Occipital lobe (tissue), 2 donors: Measurements from ENCODE around the gene NUP153. TPM values are rescaled to one million over a fixed set of nuclear protein-coding genes. Genes with fewer than 3 reads are reported as not detected.
"Not testable (repeated sequence)": the region's sequence is repeated elsewhere in the genome, so short reads cannot be mapped to it uniquely, and the experiment has no call there.

Experiments used
- DNase-seq: peaks from one replicate; lab custom pipeline; 2025; lab: John Stamatoyannopoulos, UW
- total RNA-seq: library from RNA; depleted of rRNA; stranded (reverse); fragments of >200 nt; gene quantifications from one replicate; pipeline ENCODE4 v1.2.3, GENCODE V29; 2014

NUP153 gene
- total RNA-seq, result 51.8 TPM

DNA sequence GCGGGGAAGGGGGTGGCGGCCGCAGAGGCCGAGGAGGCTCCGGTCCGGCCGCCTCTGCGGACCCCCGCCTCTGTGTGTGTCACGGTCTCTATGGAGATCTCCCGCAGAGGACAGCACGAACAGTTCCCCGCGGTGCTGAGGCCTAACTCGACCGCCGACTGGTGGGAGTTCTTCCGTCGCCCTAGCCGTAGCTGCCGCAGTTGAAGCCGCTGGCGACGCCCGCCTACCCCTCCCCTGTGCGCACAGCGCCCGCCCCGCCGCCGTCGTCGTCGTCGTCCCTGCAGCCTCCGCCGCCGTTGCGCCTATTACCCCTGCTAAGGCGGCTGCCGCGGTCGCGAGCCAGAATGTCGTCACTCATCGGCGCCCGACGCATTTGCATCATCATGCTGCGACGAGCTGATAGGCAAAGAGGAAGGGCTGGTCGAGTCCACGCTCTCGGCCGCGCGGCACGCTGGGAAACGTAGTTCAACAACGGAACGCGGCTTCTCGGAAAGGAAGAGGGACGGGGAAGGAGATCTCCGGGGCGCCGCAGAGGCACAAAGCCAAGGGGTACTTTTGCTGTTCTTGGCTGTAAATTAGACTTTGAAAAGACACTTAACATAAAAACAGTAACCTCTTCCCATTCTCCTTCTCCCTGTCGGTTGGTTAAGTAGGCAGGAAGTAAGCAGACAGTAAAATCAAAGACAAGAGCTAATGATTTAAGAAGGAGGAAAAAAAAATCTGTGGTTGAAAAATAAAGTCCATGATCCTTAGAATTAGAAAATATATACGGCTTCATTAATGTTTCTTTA lies at the start of gene NUP153:
NUP153 (minus strand) TSS at position 346 of the 791 bp plus-strand sequence. CDS start 538 bp downstream, outside the sequence.
- DNase-seq, result peak; percentile 98

DNA sequence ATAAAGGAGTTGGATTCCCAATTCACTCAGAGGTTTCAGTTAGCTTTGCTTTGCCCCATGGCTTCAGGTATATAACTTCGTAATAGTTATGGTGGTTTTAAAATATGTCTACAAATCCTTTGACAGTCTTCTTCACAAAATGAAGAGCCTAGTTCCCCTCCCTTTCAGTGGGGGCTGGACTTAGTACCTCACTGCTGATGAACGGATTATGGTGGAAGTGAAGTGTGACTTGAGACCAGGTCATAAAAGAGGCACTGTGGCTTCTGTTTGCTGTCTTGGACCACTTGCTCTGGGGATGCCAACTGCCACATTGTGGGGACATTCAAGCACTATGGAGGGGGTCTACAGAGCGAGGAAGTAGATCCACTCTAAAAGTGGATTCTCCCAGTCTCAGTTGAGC lies 47.5 kb upstream of the NUP153 start:
- no peak for DNase-seq

DNA sequence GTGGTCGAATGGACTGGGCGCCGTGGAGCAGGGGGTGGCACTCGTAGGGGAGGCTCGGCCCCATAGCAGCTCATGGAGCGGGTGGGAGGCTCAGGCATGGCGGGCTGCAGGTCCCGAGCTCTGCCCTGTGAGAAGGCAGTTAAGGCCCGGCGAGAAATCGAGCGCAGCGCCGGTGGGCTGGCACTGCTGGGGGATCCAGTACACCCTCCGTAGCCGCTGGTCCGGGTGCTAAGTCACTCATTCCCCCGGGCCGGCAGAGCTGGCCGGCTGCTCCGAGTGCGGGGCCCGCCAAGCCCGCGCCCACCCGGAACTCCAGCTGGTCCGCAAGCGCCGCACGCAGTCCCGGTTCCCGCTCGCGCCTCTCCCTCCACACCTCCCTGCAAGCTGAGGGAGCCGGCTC lies 38.6 kb upstream of the NUP153 start:
- DNase-seq, result not testable (repeated sequence)

DNA sequence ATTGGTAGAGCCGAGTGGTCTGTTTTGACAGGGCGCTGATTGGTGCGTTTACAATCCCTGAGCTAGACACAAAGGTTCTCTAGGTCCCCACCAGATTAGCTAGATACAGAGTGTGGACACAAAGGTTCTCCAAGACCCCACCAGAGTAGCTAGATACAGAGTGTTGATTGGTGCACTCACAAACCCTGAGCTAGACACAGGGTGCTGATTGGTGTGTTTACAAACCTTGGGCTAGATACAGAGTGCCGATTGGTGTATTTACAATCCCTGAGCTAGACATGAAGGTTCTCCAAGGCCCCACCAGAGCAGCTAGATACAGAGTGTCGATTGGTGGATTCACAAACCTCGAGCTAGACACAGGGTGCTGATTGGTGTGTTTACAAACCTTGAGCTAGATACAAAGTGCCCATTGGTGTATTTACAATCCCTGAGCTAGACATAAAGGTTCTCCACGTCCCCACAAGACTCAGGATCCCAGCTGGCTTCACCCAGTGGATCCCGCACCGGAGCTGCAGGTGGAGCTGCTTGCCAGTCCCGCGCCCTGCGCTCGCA lies 38.1 kb upstream of the NUP153 start:
- DNase-seq, result not testable (repeated sequence)

DNA sequence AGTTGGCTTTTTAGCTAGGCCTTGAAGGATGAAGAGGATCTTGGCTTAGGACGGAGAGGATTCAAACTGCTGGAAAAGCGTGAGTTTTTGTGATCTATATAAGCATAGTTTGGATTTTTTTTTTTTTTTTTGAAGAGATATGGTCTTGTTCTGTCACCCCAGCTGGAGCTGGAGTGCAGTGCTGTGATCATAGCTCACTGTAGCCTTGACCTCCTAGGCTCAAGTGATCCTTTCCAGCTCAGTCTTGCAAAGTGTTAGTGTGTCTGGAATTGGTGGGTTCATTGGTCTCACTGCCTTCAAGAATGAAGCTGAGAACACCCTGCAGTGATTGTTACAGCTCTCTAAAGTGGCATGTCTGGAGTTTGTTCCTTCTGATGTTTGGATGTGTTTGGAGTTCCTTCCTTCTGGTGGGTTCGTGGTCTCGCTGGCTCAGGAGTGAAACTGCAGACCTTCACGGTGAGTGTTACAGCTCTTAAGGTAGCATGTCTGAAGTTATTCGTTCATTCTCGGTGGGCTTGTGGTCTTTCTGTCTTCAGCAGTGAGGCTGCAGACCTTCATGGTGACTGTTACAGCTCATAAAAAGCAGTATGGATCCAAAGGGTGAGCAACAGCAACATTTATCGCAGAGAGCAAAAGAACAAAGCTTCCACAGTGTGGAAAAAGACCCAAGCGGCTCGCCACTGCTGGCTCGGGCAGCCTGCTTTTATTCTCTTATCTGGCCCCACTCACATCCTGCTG lies 37.5 kb upstream of the NUP153 start:
- DNase-seq, result no peak

DNA sequence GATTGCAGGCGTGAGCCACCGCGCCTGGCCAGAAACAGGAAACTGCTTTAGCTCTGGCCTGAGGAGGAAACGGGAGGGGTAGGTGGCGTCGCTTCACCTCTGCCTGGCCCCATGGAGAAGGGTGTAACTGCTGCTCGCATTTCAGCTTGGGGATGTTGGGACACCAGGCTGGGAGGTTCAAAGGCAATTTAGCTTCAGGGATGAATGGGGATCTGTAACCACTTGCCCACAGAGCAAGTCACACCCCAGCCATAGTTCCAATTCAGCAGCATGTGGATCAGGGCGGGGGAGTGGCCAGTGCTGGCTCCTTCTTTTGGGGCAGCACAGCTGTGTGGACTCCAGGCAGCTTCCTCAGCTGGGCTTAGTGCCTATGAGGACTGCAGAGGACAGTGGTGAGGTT lies 34.8 kb upstream of the NUP153 start:
- no peak for DNase-seq

DNA sequence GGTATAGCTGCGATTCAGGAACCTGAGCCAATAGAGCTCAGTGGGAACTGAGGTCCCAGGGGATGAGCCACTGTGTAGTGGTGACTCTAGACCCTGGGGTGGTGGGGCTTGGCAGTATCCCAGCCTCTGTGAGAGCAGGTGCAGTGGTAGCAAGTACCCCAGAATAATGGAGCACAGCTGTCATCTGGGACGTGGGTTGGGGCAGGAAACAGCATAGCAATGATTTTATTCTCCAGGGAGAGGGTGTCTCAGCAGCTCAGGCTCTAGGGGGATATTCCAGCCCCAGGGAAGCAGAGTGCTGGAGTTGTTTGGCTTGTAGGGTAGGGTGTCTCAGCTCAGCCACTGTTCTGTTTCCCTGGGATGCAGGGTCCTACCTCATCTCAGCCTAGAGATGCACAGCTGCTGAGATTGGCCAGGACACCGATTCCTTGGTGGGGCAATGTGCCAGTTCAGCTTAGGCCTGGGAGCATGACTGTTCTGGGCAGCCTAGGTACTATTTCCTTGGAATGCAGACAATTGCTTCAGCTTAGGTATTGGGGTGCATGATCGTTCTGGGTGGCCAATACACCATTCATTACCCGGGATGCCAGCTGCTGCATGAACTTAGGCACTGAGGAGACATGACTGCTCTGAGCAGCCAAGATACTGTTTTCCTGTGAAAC lies 34.0 kb upstream of the NUP153 start:
- no peak for DNase-seq

DNA sequence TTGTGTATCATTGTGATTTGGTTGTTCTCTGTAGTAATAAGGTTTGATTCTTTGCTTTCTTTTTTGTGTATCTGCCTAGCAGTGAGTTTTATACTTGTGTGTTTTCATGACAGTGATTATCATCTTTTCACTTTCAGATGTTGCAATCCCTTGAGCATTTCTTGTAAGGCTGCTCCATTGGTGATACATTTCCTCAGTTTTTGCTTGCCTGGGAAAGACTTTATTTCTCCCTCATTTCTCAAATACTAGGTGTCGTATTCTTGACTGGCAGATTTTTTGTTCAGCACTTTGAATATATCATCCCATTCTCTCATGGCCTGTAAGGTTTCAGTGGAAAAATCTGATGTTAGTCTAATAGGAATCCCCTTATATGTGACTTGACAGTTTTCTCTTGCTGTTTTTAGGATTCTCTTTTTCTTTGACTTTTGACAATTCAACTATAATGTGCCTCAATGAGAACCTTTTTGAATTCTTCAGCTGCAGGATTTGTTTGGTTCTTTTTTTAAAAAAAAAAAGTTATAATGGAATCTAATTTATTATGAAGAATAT lies 31.1 kb upstream of the NUP153 start:
- DNase-seq, result no peak

DNA sequence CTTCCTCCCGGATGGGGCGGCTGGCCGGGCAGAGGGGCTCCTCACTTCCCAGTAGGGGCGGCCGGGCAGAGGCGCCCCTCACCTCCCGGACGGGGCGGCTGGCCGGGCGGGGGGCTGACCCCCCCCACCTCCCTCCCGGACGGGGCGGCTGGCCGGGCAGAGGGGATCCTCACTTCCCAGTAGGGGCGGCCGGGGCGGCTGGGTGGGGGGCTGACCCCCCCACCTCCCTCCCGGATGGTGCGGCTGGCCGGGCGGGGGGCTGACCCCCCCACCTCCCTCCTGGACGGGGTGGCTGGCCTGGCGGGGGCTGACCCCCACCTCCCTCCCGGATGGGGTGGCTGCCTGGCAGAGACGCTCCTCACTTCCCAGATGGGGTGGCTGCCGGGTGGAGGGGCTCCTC lies 28.6 kb upstream of the NUP153 start:
- DNase-seq, result not testable (repeated sequence)

DNA sequence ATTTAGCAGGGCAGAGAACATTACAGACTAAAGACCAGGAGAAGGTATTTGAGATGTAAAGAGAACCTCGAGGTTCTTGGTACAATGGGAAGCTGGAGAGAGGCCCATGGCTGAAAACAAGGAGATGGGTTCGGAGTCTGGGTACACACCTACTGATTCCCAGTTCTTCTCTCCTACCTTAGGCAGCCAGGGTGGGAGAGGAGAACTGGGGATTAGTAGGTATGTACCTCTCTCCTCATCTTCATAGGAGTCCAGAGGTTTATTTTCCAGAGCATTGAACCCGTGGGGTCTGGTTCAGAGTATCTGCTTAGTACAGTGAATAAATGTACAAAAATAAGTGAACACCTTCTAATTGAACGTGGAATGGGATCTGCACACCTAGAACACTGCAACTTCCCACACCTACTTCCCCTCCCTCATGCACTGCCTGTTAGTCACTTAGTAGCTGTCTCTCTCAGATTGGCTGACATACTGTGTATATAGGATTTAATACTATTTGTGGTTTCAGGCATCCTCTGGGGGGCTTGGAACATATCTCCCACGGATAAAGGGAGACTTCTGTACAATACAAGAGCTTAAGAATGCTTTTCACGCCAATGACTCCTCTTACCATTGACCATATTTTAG lies 23.5 kb upstream of the NUP153 start:
- DNase-seq, result no peak

DNA sequence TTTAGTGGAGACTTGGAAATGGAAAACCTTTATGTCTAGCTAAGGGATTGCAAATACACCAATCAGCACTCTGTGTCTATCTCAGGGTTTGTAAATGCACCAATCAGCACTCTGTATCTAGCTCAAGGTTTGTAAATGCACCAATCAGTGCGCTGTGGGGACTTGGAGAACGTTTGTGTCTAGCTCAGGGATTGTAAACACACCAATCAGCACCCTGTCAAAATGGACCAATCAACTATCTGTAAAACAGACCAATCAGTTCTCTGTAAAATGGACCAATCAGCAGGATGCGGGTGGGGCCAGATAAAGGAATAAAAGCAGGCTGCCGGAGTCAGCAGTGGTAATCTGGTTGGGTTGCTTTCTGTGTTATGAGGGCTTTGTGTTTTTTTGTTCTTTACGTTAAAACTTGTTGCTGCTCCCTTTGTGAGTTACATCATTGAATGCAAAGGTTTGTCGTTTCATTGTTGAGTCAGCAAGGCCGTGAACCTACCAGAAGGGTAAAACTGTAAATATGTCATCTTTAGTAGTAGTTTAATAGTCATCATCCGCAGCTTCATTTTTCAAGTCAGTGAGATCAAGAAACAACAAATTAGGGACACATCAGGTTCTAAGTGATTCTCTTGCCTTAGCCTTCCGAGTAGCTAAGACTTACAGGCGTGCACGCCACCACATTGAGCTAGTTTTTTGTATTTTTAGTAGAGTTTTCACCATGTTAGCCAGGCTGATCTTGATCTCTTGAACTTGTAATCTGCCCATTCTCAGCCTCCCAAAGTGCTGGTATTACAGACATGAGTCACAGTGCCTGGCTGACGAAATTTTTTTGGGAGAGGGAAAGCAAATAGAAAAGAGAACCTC lies 22.7 kb upstream of the NUP153 start:
- no peak for DNase-seq

DNA sequence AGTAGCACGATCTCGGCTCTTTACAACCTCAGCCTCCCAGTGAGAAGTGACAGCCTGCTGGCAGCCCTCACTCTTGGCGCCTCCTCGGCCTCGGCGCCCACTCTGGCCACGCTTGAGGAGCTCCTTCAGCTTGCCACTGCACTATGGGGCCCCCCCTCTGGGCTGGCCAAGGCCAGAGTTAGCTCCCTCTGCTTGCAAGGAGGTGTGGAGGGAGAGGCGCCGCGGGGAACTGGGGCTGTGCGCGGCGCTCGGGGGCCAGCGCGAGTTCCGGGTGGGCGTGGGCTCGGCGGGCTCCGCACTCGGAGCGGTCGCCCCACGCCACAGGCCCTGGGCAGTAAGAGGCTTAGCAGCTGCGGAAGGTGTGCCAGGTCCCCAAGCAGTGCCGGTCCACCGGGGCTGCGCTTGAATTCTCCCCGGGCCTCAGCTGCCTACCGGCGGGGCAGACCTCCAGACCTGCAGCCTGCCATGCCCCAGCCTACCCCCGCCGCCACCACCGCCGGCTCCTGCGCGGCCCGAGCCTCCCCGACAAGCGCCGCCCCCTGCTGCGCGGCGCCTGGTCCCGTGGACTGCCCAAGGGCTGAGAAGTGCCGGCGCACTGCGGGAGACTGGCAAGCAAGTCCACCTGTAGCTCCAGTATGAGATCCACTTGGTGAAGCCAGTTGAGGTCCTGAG lies 22.0 kb upstream of the NUP153 start:
- no peak for DNase-seq

DNA sequence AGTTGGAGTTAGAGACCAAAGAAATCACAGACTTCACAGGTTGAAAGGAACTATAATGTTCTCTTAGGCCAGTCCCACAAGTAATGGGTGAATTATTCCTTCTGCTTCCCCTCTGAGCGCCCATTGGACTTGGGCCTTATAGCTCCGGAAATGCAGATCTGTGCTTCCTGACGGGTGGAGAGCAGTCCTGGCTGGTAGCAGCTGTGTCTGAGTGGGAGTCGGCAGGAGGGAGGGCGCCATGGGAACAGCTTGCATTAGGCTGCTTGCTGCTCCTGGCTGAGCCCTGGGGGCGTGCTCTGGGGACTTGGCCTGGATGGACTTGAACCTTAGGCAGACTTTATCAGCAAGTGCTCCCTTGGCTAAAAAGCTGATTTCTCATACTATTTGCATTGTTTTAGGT lies 18.4 kb upstream of the NUP153 start:
- DNase-seq, result no peak

DNA sequence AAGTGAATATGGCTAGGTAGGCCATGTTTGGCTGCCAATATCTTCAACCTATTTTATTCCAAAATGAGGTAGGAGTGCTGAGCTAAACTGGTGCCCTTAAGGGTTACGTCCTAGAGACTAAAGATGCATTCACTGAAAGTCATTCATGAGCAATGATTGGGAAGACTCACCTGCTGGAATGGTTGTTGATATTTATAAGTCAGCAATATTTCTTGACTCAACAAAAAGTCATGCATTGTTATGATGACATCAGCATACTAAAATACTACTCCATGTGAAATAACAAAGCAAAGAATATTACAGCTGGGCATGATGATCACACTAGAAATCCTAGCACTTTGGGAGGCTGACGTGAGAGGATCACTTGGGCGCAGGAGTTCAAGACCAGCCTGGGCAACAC lies 17.6 kb upstream of the NUP153 start:
- DNase-seq, result no peak

DNA sequence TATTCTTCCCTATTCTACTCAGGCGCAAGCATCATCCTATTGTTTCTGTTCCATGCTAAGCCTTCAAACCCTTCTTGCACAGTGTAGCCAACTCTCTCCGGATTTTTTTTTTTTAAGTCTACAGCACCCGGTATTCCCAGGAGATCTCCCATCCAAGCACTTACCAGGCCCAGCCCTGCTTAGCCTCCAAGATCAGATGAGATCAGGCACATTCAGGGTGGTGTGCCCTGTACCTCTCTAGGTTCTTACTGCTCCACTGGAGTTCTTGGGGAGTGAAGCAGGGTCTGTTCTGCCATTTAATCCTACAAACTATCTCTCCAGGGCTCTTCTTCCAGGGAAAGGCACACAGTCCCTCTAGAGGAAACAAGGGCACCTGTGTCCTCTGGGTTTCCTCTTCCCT lies 14.9 kb upstream of the NUP153 start:
- no peak for DNase-seq

DNA sequence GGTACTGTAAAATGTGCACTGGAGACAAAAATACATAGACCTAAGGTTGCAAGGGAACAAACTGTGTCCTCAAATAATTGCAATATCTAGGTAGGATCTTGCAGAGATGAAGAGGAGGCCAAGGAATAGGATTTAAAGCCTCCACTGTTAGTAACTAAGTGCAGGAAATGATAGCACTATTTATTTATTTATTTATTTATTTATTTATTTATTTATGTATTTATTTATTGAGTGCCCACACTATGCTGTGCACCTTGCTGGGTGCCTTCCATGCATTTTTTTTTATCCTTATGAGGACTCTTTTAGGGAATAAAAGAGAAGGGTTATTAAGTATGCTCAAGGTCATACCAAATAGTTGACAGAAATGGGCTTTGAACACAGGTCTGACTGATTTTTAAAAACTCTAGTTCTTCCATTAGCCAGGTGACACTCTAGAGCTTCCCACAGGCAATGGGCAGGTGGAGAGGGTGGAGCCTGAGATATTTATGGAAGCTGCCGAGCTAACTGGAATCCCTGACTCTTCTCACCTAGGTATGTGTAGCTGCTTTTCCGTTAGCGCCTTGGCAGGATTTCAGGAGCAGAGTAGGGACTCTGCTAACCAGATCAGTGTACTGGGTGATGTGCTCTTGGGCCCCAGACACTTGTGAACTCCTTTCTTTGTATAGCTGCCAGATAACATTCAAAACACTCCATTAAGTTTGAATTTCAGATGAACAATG lies 12.8 kb upstream of the NUP153 start:
- no peak for DNase-seq

DNA sequence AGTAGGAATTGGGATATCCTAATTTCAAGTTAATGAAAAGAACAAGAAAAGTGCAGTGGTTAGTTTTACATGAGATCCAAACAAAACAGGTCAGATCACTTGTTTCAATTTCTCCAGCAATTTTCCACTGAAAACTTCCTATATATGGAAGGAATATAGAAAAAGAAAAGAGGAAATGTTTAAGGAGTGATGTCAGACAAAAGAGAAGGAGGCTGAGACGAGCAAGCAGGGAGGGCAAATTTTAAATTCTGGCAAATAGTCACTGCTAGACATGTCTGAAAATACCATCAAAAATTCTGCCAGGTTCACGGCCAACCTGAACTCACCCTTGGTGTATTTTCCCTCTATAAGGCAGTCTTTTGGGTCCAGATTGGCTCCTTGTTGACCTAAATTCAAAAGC lies 9.5 kb upstream of the NUP153 start:
- no peak for DNase-seq

DNA sequence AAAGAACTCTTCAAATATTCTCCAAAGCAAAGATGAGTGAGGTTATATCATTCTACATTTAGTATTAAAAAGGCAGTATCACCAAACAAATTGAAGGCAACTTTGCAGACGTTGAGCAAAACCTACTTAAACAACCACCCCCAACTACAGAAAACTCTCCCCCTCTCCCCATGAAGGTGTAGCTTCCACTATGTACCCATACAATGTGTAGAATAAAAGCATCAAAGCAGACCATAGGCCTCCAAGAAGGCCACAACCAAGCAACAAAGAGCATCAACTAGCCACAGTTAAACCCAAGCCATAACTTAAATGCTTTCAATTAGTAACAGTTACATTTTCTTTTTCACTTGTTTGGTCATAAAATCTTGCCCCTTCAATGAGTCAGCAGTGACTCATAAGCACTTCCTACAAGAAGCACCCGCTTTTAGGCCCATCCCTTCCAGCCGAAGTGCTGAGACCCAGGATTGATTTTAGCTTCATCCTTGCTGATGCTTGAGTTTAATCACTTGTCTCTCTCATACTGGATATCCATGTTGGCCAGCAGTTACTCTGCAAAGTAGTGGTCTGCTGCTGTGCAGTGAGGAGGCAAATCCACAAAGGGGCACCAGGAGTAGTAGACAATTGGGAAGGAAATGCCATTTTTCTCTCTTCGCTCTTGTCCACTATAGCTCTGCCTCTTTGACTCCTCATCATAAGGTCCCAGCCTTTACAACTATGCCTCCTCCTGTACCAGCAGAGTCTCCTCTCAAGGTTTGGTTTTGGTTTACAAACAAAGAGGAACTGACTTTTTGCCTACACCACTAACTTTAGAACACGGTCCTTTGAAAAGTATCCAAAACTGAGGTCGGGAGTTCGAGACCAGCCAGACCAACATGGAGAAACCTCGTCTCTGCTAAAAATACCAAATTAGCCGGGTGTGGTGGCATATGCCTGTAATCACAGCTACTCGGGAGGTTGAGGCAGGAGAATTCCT lies 8.4 kb upstream of the NUP153 start:
- DNase-seq, result no peak
